Psoas muscle (tissue), 8 donors: ENCODE results near the gene TPST1. TPM values are rescaled to one million over a fixed set of nuclear protein-coding genes. Genes with fewer than 3 reads are reported as not detected.

Source experiments
- ATAC-seq, 4 donors: fragments of 200-7000 bp; cut with Tn5 transposase; one replicate each; pipeline ENCODE4 v1.9.1; 2020; ENCODE audit warnings: moderate library complexity in 3 of 4, mild to moderate bottlenecking in 2 of 4
- DNase-seq, 2 donors: peaks; one replicate each; pipeline ENCODE4 v3.0.0-alpha.2; 2020
- H3K27ac ChIP-seq: fragments of 200-600 bp; one replicate; pipeline ENCODE4 v1.8.0; 2022
- H3K27me3 ChIP-seq, 3 donors: fragments of 200-600 bp in 1 of 3; one replicate each; pipeline versions ENCODE4 v1.6.1 to v1.8.0; 2013 to 2022; ENCODE audit warnings: low read length in 2 of 3, mild to moderate bottlenecking in 2 of 3, moderate library complexity in 1 of 3; ENCODE audit not compliant: insufficient read depth in 3 of 3
- H3K36me3 ChIP-seq, 2 donors: fragments of 200-600 bp in 1 of 2; one replicate each; pipeline versions ENCODE4 v1.6.1 to v1.8.0; 2013 to 2022; ENCODE audit warnings: low read depth in 1 of 2, mild to moderate bottlenecking in 1 of 2, moderate library complexity in 1 of 2; ENCODE audit not compliant: insufficient read depth in 1 of 2
- H3K4me1 ChIP-seq: fragments of 200-600 bp; one replicate; pipeline ENCODE4 v1.8.0; 2022
- H3K4me3 ChIP-seq: fragments of 200-600 bp; one replicate; pipeline ENCODE4 v1.8.0; 2022; ENCODE audit warnings: mild to moderate bottlenecking
- H3K9me3 ChIP-seq: fragments of 200-600 bp; one replicate; pipeline ENCODE4 v1.8.0; 2022
- CTCF ChIP-seq: fragments of 200-600 bp; IDR thresholded peaks from one replicate; pipeline ENCODE4 v1.8.0; 2022; ENCODE audit warnings: antibody characterized with exemption
- WGBS, 3 donors: extraction: QIAGEN DNeasy Blood & Tissue Kit; methylation state at CpG; one replicate each; pipeline versions ENCODE4 v1.1.6 to v1.1.7; 2013; 5-methylcytosine and 5-hydroxymethylcytosine counted together
- intact Hi-C, 2 donors: fragments of 100-400 bp; cut with DNase I; formaldehyde crosslinking; loops; one replicate each; pipeline versions ENCODE4 v1.11.0 to v1.14.2; 2022
- polyA plus RNA-seq, 3 donors: library from polyadenylated mRNA; stranded (reverse); fragments of 200-250 nt; gene quantifications; one replicate each; pipeline ENCODE4 v1.2.3, GENCODE V29; 2013
- total RNA-seq, 4 donors: library from RNA; stranded (reverse); fragmentation: NEBNext Ultra II Directional in 2 of 4; extraction: Animal tissue kit (Norgen Biotek cat#: 25700) in 2 of 4; gene quantifications; one replicate each; pipeline versions ENCODE4 v1.2.1 to v1.2.4, GENCODE V29; 2021 to 2023
- donor health status: healthy with polysubstance abuse.
- donor health status: DM: no; HTN: no; CAD: no; lungs with moderate emphysema.
- donor health status: Bipolar disorder and iron deficiency.
- donor health status: healthy.
- donor health status: DM: yes; HTN: yes; CAD: no.
- donor health status: DM: no; HTN: no; CAD: no.
- donor health status: DM: no; HTN: no; CAD: no.
- donor health status: DM: yes; HTN: yes; CAD: no.

Gene TPST1
- total and polyA plus RNA-seq, 7 donors = 1.8 to 4.5 (median 2.8) TPM

- ATAC-seq (no peak), DNase-seq (no peak)
- Histone ChIP-seq H3K36me3 (no peaks in the 10 kb centered on the region), H3K27ac (no peak overlapping the region), H3K4me3 (no peak overlapping the region), H3K27me3 (no peaks in the 10 kb centered on the region), H3K9me3 (no peaks in the 10 kb centered on the region), H3K4me1 (no peaks in the 10 kb centered on the region)
- no peak for TF ChIP-seq CTCF
- intact Hi-C loops = no loop called here
Measured at GRCh38 chr7:66255534-66256100, 50.5 kb downstream of the TPST1 start.

- DNase-seq (no peak), ATAC-seq (no peak)
- no peaks in the 10 kb centered on the region for H3K9me3 ChIP-seq
- no peak overlapping the region for H3K4me3 ChIP-seq
- TF ChIP-seq CTCF = no peak
- 0 to 74% (median 31%) methylated on average over 1 of the region's 1 CpG for WGBS, 3 donors
- H3K27me3 ChIP-seq = no peaks in the 10 kb centered on the region
- intact Hi-C loops = no loop called here
- H3K4me1 ChIP-seq = no peaks in the 10 kb centered on the region
- H3K27ac ChIP-seq = no peak overlapping the region
- H3K36me3 ChIP-seq = no peaks in the 10 kb centered on the region
Measured at GRCh38 chr7:66256281-66256680, 51.1 kb downstream of the TPST1 start.

GRCh38 chr7:66257481-66257880, 52.3 kb downstream of the TPST1 start:
- H3K9me3 ChIP-seq = no peaks in the 10 kb centered on the region
- no peaks in the 10 kb centered on the region for H3K27me3 ChIP-seq
- no peaks in the 10 kb centered on the region for H3K36me3 ChIP-seq
- ATAC-seq (no peak), DNase-seq (no peak)
- TF ChIP-seq CTCF = no peak
- H3K4me1 ChIP-seq = no peaks in the 10 kb centered on the region
- WGBS, 3 donors = 63 to 83% (median 70%) methylated on average over 4 of the region's 4 CpGs
- H3K27ac ChIP-seq = no peak overlapping the region
- intact Hi-C loops = no loop called here
- H3K4me3 ChIP-seq = no peak overlapping the region

GRCh38 chr7:66258409-66258808, 53.3 kb downstream of the TPST1 start:
- ATAC-seq = no peak
- Histone ChIP-seq H3K27ac (no peak overlapping the region), H3K4me3 (no peak overlapping the region), H3K9me3 (no peaks in the 10 kb centered on the region), H3K36me3 (no peaks in the 10 kb centered on the region), H3K4me1 (no peaks in the 10 kb centered on the region), H3K27me3 (no peaks in the 10 kb centered on the region)
- 42 to 53% (median 44%) methylated on average over 5 of the region's 5 CpGs for WGBS, 3 donors
- no peak for TF ChIP-seq CTCF
- DNase-seq = no peak
- intact Hi-C loops = no loop called here

GRCh38 chr7:66261941-66262340, 56.8 kb downstream of the TPST1 start:
- Histone ChIP-seq H3K4me1 (no peaks in the 10 kb centered on the region), H3K27me3 (no peaks in the 10 kb centered on the region), H3K27ac (no peak overlapping the region), H3K4me3 (no peak overlapping the region), H3K36me3 (no peaks in the 10 kb centered on the region), H3K9me3 (peaks cover 19% of the 10 kb centered on the region)
- ATAC-seq (no peak), DNase-seq (no peak)
- TF ChIP-seq CTCF = no peak
- intact Hi-C loops = no loop called here
